HG02610 (cell line): ENCODE data around the gene ADGRL2.
"Not testable (repeated sequence)": the region's sequence is repeated elsewhere in the genome, so short reads cannot be mapped to it uniquely, and the experiment has no call there.

Experiments
- ATAC-seq: cut with Tn5 transposase; IDR thresholded peaks from one replicate; pipeline ENCODE4 v1.9.1; 2021; ENCODE audit warnings: mild to moderate bottlenecking, moderate library complexity; ENCODE audit not compliant: unreplicated experiment

ADGRL2 gene

DNA sequence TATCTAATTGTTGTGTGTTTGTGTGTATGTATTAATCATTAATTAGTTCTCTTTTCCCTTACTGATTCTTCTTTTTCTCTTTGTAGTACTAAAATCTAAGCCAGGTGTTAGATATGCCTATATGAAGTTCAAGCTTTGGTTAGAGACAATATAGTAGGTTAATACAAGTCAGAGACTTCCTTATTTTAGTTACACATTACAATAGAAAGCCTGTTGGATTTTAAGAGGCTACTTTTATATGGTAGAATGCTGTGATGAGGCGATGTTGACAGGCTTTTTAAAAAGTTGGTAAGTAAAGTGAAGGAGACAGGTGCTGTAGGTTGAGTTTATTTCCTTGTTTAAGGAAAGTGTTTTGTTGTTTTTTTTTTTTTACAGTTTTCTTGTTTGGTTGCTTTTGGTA, 45.9 kb downstream of the ADGRL2 start:
- ATAC-seq = no peak

DNA sequence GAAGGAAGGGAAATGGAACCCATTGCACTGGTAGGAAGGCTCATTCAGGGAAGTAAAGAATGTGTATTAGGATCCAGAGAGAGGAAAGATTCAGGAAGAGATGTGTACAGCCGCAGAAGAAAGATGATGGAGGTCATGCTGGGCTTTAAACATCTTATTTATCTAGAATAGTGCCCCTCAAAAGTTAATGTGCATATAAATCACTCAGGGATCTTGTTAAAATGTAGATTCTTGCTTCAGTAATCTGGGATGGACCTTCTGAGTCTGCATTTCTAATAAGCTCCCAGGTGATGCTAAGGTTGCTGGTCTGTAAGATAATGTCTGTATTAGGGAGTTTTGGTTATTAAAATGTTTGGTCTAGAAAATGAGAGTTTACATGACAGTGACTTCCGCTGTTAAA, 46.3 kb downstream of the ADGRL2 start:
- ATAC-seq = no peak

DNA sequence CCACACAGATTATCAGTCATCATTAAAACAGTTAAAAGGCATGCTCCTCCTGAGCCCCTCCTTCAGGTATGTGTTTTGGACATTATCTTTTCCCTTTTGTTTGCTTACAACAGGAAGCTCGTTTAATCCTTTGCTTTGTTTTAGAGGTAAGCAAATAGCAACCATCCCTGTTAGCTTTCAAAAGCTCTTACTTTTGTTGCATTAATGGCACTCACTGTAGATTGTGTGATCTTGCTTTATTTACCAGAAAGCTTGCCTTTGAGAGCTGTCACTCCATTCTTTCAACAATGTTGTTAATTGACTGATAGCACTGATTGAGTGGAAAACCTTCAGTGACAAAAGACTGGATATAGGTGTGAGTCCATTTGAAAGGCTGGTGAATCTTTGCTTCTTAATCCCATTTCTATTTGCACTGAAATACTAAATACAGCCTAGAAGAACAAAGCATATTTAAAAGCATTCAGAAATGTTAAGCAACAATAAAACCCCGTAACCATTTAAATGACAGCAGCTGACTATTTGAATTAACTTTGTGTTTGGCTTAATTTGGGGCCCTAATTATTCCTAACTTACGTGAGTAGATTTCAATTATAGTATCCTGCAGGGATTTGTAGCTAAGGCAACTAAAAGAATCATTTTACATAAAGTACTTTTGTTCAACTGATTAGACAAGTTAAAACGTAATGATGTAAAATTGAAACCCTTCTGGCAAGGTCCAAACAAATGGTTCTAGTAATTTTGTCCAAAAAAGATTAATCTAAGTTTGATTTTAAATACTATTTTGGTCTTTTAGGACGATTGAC, 48.3 kb downstream of the ADGRL2 start:
- no peak for ATAC-seq

DNA sequence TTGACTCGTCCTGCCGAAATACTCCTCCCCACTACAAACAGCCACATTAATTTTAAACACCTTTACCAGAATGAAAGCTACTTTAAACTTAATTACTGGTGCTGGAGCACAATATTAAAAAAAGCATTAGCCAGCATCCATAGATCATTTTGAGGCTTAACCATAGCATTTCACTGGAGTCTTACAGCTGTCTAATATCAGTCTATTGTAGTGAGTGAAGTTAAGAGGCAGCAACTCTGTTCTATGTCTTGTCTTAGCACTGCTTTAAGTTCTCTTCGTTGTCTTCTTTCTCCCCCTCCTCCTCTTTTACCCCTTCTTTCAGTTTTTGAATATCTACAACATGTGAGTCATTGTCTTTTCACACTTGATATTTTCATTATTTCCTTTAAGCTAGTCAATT, 49.3 kb downstream of the ADGRL2 start:
- ATAC-seq = no peak

DNA sequence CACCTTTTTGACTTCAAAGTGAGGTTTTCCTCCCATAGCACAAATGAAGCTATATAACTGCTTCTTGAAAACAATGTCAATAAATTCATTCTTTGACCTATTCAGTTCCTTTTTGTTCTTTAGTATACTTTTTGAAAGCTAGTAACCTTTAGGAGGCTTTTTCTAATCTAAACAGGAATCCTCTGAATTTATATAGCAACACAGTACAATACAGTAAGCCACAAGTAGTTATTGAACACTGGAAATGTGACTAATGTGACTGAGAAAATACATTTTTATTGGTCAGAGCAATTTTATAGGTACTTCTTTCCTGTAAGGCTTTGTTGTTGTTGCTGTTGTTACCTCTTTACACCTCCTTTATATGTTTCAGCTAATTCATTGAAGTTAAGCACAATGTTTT, 49.8 kb downstream of the ADGRL2 start:
- ATAC-seq = no peak

DNA sequence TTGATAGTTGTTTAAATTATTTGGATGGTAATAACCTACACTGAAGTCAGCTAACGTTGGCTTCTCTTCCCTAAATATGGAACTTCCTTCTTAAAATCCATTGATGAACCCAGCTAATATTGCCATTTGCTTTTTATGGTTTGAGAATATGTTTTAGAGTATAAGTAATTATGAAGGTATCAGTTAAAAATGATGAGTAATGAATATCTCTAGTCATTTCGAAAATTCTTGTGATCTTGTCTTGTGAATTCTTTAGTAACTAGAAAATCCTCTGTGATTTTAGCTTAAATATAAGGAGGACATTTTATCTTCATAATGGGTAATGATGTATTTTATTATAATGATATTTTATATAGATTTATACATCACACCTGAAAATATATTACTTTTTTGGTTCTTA, 50.5 kb downstream of the ADGRL2 start:
- ATAC-seq = no peak

DNA sequence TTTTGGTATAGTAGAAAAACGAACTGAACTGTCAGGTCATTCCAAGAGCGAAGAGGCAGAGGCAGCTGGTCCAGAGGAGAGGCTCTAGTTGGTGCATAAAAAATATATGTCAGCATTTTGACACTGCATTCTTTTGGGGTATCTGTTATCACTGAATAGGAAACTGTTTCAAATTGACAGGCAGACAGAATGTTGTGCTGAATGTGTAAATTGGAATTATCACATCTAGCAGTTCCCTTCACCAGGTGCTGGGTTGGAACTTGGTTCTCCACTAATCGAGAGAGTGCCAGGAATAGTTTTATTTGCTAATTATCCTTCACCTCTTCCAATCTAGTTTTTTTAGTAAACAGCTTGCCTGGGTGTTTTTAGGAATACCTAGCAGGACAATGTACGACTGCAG, 52.2 kb downstream of the ADGRL2 start:
- ATAC-seq = no peak

DNA sequence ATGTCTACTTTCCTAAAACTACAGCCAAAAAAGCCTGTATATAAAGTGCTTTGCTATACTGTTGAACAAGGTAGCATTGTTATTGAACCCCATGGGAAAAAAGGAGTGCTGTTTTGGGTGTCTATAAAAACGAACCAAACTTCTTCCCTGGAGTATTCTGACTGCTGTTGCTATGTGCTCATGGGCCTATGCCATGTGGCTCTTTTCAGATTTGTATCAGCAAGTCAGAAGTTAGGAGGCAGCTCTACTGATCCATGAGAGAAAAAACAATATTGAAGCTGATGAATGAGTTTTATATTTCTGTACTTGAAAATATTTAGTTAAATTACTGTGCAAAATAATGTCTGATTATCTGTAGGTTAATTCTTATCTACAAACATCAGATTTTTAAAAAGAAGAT, 66.5 kb downstream of the ADGRL2 start:
- no peak for ATAC-seq

DNA sequence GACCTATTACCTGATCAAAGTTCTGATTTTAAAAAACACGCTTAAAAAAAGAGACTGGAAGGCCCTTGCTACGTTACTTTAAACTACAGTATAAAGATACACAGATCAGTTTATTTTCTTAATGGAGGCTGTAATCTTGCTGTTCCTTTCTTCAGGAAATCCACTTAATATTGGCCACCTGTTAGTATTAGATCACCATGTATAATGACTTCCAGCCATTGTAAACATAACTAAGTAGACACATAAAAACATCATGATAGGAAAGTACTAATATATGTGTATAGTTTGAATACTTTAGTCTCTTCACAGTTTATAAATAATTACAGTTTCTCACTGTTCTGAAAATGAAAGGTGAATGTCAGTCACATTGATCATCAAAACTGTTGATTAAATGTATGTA, 68.6 kb downstream of the ADGRL2 start:
- ATAC-seq = no peak

DNA sequence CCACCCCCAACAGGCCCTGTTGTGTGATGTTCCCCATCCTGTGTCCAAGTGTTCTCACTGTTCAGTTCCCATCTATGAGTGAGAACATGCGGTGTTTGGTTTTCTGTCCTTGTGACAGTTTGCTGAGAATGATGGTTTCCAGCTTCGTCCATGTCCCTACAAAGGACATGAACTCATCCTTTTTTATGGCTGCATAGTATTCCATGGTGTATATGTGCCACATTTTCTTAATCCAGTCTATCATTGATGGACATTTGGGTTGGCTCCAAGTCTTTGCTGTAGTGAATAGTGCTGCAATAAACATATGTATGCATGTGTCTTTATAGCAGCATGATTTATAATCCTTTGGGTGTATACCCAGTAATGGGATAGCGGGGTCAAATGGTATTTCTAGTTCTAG, 70.4 kb downstream of the ADGRL2 start:
- not testable (repeated sequence) for ATAC-seq

DNA sequence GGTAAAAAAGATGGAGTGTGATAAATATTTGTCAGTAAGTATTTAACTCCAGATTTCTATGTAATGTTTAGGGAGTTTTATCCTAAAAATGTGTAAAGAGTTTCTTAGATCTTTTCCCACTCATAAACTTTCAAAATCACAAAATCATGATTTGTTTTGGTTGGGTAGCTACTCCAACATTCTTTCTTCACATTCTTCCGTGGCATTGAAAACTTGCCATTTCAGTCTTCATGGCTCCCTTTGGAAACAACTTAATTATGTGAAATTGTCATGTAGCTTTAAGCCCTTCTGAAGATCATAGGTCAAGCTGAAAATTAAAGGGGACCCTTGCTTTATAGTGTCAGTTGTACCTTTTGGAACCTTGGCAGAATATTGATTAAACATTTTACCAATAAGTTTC, 73.2 kb downstream of the ADGRL2 start:
- no peak for ATAC-seq

DNA sequence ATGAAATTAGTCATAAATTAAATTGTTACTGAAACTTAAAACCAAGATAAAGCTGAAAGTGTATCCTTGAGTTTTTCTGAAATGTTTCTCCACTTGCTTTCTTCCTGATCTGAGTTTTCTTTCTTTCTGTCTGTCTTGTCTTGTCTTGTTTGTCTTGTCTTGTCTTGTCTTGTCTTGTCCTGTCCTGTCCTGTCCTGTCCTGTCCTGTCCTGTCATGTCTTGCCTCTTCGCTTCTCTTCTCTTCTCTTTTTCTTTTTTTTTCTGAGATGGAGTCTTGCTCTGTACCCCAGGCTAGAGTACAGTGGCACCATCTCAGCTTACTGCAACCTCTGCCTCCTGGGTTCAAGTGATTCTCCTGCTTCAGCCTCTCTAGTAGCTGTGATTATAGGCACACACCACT, 73.7 kb downstream of the ADGRL2 start:
- no peak for ATAC-seq

DNA sequence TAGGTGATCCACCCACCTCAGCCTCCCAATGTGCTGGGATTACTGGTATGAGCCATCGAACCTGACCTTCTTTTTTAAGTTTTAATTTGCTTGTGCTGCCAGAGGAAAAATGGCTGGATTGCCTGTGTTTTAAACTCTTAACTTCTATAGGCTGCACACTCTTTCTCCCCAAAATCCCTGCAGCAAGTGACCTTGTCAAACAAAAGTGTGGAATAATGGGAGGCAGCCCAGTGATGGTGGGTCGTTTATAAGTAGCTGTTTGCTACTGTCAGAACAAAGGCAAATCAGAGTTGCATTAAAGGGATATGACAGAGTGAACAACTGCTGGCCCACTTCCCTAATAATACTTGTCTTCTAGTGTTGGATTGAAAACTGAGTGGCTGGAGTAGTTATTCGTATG, 74.2 kb downstream of the ADGRL2 start:
- no peak for ATAC-seq

DNA sequence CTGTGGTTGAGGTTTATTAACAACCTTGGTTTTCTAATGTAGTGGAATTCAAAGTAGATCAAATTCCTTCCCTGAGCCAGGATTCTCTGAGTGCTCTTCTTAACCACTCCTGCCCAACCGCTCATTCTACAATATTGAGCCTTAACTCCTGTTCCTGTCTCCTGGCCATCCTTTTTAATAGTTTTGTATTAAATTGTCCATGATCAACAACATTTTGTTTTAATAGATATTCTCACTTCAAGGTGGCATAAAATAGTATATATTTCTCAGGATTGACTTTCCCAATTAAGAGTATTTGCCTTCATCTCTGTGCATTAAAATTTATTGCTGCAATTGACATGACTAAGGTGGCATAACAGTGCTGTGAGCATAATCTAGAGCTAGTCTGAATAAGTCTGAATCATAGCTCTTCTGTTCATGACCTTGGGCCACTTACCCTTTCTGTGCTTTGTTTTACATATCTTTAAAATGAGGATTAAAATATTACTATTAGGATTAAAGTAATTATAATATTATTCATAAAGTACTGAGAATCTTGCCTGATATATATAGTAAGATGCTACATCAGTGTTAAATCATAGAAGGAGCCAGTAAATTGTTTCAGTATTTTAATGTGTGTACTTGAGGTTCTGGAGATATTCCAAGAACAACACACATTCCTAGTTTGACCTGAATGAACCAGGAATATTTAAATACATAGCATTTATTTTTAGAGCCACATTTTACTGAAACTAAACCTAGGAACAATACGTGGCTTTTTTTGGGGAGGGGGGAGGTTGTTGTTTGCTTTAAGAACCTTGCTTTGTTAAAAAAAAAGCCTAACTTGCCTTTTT, 76.4 kb downstream of the ADGRL2 start:
- ATAC-seq = no peak

DNA sequence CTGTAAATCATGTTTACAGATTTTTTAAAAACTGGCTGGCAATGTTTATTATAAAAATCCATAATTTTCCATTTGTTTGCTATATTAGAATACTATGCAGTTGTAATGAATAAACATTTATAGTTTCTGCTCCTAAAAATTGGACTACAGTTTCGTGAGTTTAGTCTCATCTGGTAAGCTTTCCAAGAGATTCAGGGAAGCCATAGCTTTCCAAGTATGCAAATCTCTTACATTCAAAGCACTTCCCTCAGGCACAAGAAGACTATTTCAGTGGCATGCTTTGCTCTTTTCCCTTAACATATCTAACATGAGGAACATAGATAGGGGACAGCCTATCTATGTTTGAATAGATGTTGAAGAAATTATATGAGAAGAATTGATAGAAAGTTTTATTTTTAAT, 77.2 kb downstream of the ADGRL2 start:
- ATAC-seq = no peak

DNA sequence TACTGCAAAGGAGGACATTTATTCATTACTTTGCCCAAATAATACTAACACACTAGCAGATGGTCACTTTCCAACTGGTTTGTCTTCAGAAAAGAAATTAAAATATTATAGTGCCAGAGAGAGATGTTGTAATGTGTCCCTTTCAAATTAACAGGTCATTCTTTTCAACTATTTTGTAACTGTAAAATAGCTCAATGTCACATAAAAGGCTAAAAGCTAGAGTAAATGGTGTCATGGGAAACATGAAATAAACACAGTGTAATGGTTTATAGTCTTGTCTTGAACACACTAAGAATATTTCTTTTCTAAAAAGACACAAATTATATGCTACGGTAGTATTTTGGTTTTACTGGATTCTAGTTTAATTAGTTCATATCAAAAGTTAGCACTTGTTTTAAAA, 77.8 kb downstream of the ADGRL2 start:
- no peak for ATAC-seq

DNA sequence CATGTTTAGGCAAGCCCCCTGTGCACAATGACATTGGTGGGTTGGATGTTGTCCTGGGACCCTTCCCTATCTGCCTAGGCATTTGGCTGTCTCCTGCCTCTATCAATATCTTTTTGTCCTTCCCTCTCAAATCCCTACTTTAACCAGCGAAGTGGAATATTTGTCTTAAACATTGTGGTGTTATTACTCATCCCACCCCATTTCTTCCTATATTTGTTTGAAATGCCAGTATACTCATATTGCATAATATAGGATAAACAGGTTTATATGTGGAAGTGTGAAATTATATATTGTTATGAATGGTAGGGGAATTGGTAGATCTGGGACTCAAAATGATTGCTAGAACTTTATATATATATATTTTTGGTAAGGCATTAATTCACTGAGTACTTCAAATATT, 80.0 kb downstream of the ADGRL2 start:
- ATAC-seq = no peak

DNA sequence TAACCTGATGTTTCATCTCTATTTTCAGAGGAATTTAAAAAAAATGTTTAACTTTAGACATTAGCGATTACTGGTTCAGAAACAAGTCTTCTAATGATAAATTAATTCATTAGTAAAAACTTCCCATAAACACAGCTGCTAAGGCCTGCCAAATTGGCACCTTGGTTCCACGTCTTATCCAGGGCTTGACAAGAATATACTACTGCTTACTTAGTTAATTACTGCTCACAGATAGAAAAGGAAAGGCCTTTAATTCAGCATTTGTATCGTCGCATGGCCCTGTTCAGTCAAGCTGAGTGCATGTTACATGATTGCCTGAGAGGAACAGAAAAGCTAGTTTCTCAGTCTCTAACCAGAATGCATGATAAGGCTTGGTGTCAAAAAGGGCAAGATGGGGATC, 84.6 kb downstream of the ADGRL2 start:
- ATAC-seq = no peak

DNA sequence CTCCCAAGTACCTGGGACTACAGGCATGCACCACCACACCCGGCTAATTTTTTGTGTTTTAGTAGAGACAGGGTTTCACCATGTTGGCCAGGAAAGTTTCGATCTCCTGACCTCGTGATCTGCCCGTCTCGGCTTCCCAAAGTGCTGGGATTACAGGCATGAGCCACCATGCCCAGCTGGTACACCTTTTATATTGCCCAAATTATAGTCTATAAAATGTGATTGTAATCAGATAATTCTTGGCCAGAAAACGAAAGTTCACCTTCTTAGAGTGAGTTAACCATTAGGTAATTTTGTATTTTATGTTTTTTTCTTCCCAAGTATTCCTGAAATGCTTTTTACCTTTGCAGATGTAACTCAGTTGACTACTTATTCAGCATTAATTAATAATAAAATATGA, 85.6 kb downstream of the ADGRL2 start:
- ATAC-seq = not testable (repeated sequence)

DNA sequence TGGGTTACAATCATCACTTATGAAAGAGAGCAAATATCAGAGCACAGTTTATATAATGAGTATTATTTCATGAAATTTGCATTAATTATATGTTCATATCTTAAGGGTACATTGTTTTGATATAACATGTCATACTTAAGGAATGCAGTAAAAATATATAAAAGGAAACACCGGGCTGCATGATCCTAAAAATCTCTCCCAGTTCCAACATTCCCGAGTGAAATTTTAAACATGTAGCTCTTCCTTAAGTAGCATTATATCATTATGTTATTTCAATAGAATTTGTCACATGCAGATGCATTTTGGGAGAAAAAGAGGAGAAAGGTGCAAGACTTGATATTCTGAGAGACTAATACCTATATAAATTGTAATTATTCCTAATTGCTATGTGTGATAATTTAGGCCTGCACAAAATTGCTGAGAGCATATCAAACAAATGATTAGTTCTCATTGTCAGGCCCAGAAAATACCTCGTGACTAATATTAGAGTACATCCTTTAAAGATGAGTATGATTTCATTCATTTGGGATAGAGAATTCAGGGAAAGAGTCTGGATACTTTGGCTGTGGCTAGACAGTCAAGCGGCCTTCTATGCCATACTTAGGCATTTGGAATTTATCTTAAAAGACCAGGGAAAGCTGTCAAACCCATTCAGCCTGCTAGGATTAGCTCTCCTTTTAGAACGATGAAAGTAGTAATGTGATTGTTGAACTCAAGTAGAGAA, 86.8 kb downstream of the ADGRL2 start:
- ATAC-seq = no peak

DNA sequence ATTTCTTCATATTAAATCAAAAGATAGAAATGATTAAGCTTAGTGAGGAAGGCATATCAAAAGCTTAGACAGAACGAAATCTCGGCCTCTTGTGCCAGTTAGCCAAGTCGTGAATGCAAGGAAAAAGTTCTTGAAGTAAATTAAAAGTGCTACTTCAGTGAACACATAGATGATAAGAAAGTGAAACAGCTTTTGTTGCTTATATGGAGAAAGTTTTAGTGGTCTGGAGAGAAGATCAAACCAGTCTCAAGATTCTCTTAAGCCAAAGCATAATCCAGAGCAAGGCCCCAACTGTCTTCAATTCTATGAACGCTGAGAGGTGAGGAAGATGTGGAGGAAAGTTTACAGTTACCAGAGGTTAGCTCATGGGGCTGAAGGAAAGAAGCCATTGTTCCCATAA, 88.4 kb downstream of the ADGRL2 start:
- ATAC-seq = no peak

DNA sequence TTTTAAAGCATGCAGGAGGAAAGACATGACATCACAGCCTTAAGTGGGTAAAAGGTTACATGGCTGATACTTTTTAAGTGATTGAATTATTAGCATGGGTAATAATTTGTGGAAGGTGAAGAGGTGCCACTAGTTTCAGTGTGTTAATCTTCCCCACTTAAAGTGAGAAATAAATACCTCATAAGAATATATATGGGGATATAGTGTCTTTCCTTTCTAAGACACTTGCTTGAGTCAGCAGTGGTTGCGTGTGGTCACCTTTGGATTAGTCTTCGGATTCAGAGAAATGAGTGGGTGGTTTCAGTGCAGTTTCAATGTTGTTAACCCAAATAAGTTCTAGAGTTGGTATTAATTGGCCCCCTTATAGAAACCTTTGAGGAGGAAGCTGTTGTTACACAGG, 94.1 kb downstream of the ADGRL2 start:
- no peak for ATAC-seq
